Mesothelial cell of epicardium (in vitro differentiated cells): ENCODE measurements around the gene EPC2. TPM values are rescaled to one million over a fixed set of nuclear protein-coding genes. Genes with fewer than 3 reads are reported as not detected.

ENCODE experiments used
- DNase-seq, 2 experiments: peaks; one replicate each; pipeline ENCODE4 v3.0.0; 2021; ENCODE audit warnings: low spot score in 2 of 2; ENCODE audit not compliant: unreplicated experiment in 2 of 2
- H3K27ac Mint-ChIP-seq: 2 replicates; pipeline ENCODE4 v1.8.0; 2021; ENCODE audit warnings: mixed read lengths
- H3K27me3 Mint-ChIP-seq: 2 replicates; pipeline ENCODE4 v1.8.0; 2021; ENCODE audit warnings: low read depth, mixed read lengths
- H3K36me3 Mint-ChIP-seq: 2 replicates; pipeline ENCODE4 v1.8.0; 2021; ENCODE audit warnings: mixed read lengths
- H3K4me1 Mint-ChIP-seq: 2 replicates; pipeline ENCODE4 v1.8.0; 2021; ENCODE audit warnings: mixed read lengths
- H3K4me3 Mint-ChIP-seq: 2 replicates; pipeline ENCODE4 v1.8.0; 2021; ENCODE audit warnings: mild to moderate bottlenecking, moderate library complexity, mixed read lengths
- H3K9me3 Mint-ChIP-seq: 2 replicates; pipeline ENCODE4 v1.8.0; 2021; ENCODE audit warnings: mixed read lengths
- total RNA-seq: library from RNA; stranded (reverse); gene quantifications from 3 replicates; pipeline ENCODE4 v1.2.1, GENCODE V29; 2021
- TF ChIP-seq, protein P1 (sequence below): fragments of 200-600 bp; sonication (generic); IDR thresholded peaks from one replicate; pipeline ENCODE4 v1.5.0; 2021; ENCODE audit warnings: antibody characterized with exemption; ENCODE audit not compliant: unreplicated experiment

The EPC2 gene
- total RNA-seq, 1 donor from 2014 or later = 43.8 TPM

- TF ChIP-seq, protein P1, sequence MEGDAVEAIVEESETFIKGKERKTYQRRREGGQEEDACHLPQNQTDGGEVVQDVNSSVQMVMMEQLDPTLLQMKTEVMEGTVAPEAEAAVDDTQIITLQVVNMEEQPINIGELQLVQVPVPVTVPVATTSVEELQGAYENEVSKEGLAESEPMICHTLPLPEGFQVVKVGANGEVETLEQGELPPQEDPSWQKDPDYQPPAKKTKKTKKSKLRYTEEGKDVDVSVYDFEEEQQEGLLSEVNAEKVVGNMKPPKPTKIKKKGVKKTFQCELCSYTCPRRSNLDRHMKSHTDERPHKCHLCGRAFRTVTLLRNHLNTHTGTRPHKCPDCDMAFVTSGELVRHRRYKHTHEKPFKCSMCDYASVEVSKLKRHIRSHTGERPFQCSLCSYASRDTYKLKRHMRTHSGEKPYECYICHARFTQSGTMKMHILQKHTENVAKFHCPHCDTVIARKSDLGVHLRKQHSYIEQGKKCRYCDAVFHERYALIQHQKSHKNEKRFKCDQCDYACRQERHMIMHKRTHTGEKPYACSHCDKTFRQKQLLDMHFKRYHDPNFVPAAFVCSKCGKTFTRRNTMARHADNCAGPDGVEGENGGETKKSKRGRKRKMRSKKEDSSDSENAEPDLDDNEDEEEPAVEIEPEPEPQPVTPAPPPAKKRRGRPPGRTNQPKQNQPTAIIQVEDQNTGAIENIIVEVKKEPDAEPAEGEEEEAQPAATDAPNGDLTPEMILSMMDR = no peak
- no peaks in the 10 kb centered on the region for H3K27me3 Mint-ChIP-seq
- peaks cover 20% of the 10 kb centered on the region for H3K9me3 Mint-ChIP-seq
Measured at GRCh38 chr2:148725564-148725963, 81.0 kb downstream of the EPC2 start.

DNA sequence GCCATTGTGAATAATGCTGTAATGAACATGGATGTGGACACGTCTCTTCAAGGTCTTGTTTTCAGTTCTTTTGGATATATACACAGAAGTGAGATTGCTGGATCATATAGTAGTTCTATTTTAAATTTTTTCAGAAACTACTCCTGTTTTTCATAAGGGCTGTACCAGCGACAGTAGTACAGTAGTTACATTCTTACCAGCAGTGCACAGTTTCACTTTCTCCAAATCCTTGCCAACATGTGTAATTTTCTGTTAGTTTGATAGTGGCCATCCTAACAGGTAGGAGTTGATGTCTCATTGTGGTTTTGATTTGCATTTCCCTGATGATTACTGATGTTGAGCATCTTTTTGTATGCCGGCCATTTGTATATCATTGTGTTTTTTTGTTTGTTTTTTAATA is 81.7 kb downstream of the EPC2 start:
- no peak for DNase-seq
- no peak overlapping the region for H3K4me3 Mint-ChIP-seq
- peaks cover 19% of the 10 kb centered on the region for H3K4me1 Mint-ChIP-seq
- TF ChIP-seq, protein P1 = no peak
- H3K27me3 Mint-ChIP-seq = no peaks in the 10 kb centered on the region
- H3K9me3 Mint-ChIP-seq = peaks cover 20% of the 10 kb centered on the region
- peaks cover 21% of the 10 kb centered on the region for H3K36me3 Mint-ChIP-seq
- H3K27ac Mint-ChIP-seq = no peak overlapping the region

More at GRCh38 chr2:148725564-148725963, 81.0 kb downstream of the EPC2 start:
- peaks cover 26% of the 10 kb centered on the region for H3K4me1 Mint-ChIP-seq
- H3K4me3 Mint-ChIP-seq = no peak overlapping the region
- DNase-seq = no peak
- H3K36me3 Mint-ChIP-seq = peaks cover 21% of the 10 kb centered on the region
- no peak overlapping the region for H3K27ac Mint-ChIP-seq

GRCh38 chr2:148730085-148730484 is 85.5 kb downstream of the EPC2 start:
- H3K36me3 Mint-ChIP-seq = peaks cover 21% of the 10 kb centered on the region
- H3K27me3 Mint-ChIP-seq = no peaks in the 10 kb centered on the region
- peaks cover 20% of the 10 kb centered on the region for H3K9me3 Mint-ChIP-seq
- H3K27ac Mint-ChIP-seq = no peak overlapping the region
- no peak overlapping the region for H3K4me3 Mint-ChIP-seq
- no peaks in the 10 kb centered on the region for H3K4me1 Mint-ChIP-seq
- DNase-seq = no peak
- TF ChIP-seq, protein P1 = no peak

- Mint-ChIP-seq H3K36me3 (no peaks in the 10 kb centered on the region), H3K4me1 (no peaks in the 10 kb centered on the region), H3K27ac (no peak overlapping the region), H3K9me3 (no peaks in the 10 kb centered on the region), H3K27me3 (no peaks in the 10 kb centered on the region), H3K4me3 (no peak overlapping the region)
- TF ChIP-seq, protein P1 = no peak
- no peak for DNase-seq
Measured at GRCh38 chr2:148737742-148738141, 93.2 kb downstream of the EPC2 start.

GRCh38 chr2:148739454-148740105 is 95.0 kb downstream of the EPC2 start:
- Mint-ChIP-seq H3K36me3 (no peaks in the 10 kb centered on the region), H3K27ac (no peak overlapping the region), H3K27me3 (no peaks in the 10 kb centered on the region), H3K4me1 (no peaks in the 10 kb centered on the region), H3K4me3 (no peak overlapping the region), H3K9me3 (no peaks in the 10 kb centered on the region)
- TF ChIP-seq, protein P1 = no peak
- DNase-seq = no peak
